Skeletal muscle satellite cell (primary cell): Measurements from ENCODE around the gene SRSF2. TPM values are rescaled to one million over a fixed set of nuclear protein-coding genes. Genes with fewer than 3 reads are reported as not detected.

Experiments
- H3K27me3 ChIP-seq: 2 replicates; pipeline ENCODE4 v1.7.0; 2013; ENCODE audit warnings: low read length; ENCODE audit not compliant: control insufficient read depth, insufficient read depth
- H3K36me3 ChIP-seq: 2 replicates; pipeline ENCODE4 v1.7.0; 2013; ENCODE audit warnings: mild to moderate bottlenecking, control low read depth, low read length; ENCODE audit not compliant: insufficient read depth
- H3K4me1 ChIP-seq: 2 replicates; pipeline ENCODE4 v1.7.0; 2013; ENCODE audit warnings: low read length; ENCODE audit not compliant: control insufficient read depth, insufficient read depth
- H3K4me2 ChIP-seq: 2 replicates; pipeline ENCODE4 v1.7.0; 2013; ENCODE audit warnings: mild to moderate bottlenecking, low read length
- H3K4me3 ChIP-seq: 2 replicates; pipeline ENCODE4 v1.7.0; 2013; ENCODE audit warnings: low read length
- H3K9ac ChIP-seq: 2 replicates; pipeline ENCODE4 v1.7.0; 2013; ENCODE audit warnings: mild to moderate bottlenecking, low read depth, low read length, moderate library complexity
- H3K9me3 ChIP-seq: replicated peaks from 2 replicates; pipeline ENCODE4 v1.7.0; 2013; ENCODE audit warnings: mild to moderate bottlenecking, control low read depth, low read length
- total RNA-seq: library from RNA; depleted of rRNA; stranded (reverse); fragments of >200 nt; gene quantifications from 2 replicates; pipeline ENCODE4 v1.2.3, GENCODE V29; 2012; rRNA removed

Gene SRSF2, protein sequence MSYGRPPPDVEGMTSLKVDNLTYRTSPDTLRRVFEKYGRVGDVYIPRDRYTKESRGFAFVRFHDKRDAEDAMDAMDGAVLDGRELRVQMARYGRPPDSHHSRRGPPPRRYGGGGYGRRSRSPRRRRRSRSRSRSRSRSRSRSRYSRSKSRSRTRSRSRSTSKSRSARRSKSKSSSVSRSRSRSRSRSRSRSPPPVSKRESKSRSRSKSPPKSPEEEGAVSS
- total RNA-seq: 193 and 226 TPM in 2 replicates

DNA sequence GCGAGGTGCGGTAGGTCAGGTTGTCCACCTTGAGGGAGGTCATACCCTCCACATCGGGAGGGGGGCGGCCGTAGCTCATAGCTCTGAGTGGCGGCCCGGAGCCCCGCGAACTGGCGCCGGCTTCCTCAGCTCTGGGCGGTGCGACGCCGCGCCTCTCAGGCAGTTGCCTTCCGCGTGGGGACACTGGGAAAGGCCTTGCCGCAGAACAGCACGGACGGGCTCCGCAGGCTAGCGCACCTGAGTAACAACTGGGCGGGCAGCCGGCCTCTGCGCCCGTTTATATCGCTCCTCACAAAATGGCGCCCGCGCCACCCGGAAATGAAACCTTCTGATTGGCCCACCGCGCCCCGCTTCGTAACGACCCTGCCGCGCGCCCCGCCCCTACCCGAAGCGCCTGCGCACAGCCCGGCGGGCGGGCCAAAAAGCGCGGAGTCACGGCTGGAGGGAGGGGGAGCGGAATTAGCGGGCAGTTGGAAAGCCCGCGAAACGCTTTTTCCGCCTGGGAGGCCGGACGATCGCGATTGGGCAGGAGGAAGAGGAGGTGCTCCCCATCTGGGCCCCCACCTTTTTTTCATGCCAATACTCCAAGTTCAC lies at the start of gene SRSF2:
Gene SRSF2 (minus strand): TSS at position 250 of the 594 bp plus-strand sequence. CDS start 171 bp downstream, at position 79.
- no peaks in the 10 kb centered on the region for H3K9me3 ChIP-seq
- peak within 1 kb of the TSS; percentile 99 for H3K9ac ChIP-seq
- peaks cover 48% of the 10 kb centered on the region for H3K36me3 ChIP-seq
- H3K4me2 ChIP-seq: peak within 1 kb of the TSS; percentile 94
- H3K4me3 ChIP-seq: peak within 1 kb of the TSS; percentile 99
- H3K27me3 ChIP-seq: no peaks in the 10 kb centered on the region
- H3K4me1 ChIP-seq: peaks cover 38% of the 10 kb centered on the region

DNA sequence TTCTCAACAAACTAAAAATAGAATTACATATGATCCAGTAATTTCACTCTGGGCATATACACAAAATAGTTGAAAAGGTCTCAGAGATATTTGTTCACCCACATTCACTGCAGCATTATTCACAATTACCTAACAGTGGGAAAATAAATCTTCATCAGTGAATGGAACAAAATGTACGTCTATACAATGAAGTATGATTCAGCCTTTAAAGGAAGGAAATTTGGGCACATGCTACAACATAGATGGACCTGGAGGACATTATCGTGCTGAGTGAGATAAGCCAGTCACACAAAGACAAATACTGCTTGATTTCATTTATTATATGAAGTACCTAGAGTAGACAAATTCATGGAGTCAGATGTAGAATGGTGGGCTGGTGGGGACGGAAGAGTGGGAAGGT lies 47.8 kb upstream of the SRSF2 start:
- no peaks in the 10 kb centered on the region for H3K9me3 ChIP-seq
- H3K36me3 ChIP-seq: peaks cover 9% of the 10 kb centered on the region
- no peak overlapping the region for H3K9ac ChIP-seq
- no peak overlapping the region for H3K4me3 ChIP-seq
- peaks cover 4% of the 10 kb centered on the region for H3K4me1 ChIP-seq
- no peak overlapping the region for H3K4me2 ChIP-seq
- H3K27me3 ChIP-seq: no peaks in the 10 kb centered on the region

DNA sequence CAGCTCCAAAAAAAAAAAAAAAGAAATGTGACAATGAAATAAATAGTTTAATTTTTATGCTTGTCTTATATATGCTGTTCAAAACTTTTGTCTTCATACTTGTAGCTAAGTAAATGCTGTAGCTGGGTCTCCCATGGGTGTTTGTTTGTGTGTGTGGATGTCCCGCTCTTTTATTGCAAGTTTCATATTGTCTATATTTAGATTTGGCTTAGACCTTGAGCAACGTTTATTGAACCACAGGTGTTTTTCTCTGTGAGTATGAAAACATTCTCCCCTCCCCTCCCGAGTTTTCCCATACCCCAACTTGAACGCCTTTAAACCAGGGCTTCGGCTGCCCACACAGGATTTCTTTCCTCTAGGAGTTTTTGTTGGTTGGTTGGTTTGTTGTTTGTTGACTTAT lies 46.0 kb upstream of the SRSF2 start:
- H3K9ac ChIP-seq: no peak overlapping the region
- H3K9me3 ChIP-seq: no peaks in the 10 kb centered on the region
- peaks cover 8% of the 10 kb centered on the region for H3K4me1 ChIP-seq
- H3K4me3 ChIP-seq: no peak overlapping the region
- H3K4me2 ChIP-seq: no peak overlapping the region
- no peaks in the 10 kb centered on the region for H3K27me3 ChIP-seq
- peaks cover 13% of the 10 kb centered on the region for H3K36me3 ChIP-seq

DNA sequence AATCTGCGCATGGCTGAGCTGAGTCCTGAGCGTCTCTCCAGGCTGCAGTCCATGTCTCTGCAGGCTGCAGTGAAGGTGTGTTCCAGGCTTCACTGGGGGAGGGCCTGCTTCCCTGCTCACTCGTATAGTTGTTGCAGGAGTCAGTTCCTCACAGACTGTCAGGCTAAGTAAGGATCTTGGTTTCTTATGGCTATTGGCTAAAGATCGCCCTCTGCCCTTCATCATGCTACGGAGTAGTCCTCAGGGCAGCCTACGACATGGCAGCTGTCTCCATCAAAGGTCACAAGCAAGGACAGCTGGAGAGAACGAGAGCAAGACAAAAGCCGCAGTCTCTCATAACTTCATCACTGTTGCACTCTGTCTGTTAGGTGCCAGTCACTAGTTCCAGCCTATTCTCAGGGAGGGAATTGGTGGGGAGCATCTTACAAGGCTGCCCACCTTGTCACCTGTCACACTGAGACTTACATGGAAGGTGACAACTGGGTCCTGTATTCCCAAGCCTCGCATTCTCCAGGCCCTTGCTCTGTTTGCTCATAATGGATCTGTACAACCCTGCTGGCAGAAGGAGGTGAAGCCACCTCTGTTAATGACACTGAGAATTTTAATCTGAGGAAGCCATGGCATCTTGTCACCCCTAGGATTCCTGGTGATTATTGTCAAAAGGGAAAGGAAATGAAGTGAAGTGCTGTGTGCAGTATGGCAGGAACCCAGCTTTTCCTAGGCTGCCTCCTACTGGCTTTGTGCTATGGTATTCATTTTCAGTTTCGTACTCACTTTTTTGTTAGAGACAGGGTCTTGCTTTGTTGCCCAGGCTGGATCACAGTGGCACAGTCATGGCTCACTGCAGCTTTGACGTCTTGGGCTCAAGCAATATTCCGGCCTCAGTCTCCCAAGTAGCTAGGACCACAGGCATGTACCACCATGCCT lies 44.2 kb upstream of the SRSF2 start:
- Histone ChIP-seq H3K36me3 (peaks cover 22% of the 10 kb centered on the region), H3K4me2 (no peak overlapping the region), H3K9me3 (no peaks in the 10 kb centered on the region), H3K9ac (no peak overlapping the region), H3K4me1 (peaks cover 8% of the 10 kb centered on the region), H3K27me3 (no peaks in the 10 kb centered on the region), H3K4me3 (no peak overlapping the region)

DNA sequence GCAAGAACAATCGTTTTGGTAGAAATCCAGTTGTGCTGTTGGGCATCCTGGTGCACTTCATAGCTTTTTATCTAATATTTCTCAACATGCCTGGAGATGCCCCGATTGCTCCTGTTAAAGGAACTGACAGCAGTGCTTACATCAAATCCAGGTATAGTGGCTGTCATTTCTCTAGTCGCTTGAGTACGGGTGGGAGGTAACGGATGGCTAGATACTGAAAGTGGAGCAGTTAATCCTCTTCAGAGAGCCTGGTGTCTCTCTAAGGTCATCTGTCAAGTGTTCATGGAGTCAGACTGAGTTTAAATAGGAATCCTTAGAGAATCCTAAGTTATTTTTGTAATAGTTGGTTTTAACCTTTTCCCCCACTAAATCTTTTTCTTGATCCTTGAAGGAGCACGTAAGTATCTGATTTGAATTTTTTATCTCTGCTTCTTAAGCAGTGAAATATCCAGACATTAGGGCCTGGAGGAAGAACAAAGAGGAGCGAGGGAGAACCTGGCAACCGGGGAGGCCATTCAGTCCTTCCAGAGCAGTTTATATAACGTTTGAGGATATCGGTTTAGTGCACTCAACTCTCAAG lies 38.0 kb upstream of the SRSF2 start:
- Histone ChIP-seq H3K27me3 (no peaks in the 10 kb centered on the region), H3K9me3 (no peaks in the 10 kb centered on the region), H3K4me2 (no peak overlapping the region), H3K4me1 (peaks cover 18% of the 10 kb centered on the region), H3K36me3 (peaks cover 28% of the 10 kb centered on the region), H3K4me3 (no peak overlapping the region), H3K9ac (no peak overlapping the region)

DNA sequence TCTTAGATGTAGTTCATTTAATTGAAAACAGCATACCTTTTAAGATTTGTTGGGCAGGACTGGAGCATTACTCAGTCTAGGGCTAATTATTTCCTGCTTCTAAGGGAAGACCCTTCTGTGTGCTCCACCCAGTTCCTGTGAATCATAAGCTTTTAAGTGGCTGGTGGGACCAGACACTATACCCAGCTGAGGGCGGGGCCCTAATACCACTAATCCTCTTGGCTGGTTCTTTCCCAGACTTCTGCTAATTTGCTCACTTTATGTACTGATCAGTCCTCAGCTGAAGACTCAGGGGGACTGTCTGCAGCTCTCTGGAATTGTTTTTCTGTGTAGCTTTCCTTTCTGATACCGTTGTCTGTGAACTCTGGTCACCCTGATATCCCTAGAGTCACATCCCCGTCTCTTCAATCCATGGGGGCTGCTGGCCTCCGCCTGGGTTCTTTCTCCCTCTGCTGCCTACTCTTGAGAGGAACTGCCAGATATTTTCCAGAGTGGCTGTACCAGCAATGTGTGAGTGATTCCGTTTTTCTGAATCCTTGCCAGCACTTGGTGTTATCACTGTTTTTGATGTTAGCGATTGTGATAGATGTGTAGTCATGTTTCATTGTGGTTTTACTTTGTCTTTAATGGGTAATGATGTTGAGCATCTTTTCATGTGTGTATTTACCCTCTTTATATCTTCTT lies 35.9 kb upstream of the SRSF2 start:
- Histone ChIP-seq H3K9ac (peak overlapping the region; percentile 42), H3K9me3 (no peaks in the 10 kb centered on the region), H3K27me3 (no peaks in the 10 kb centered on the region), H3K4me2 (peak overlapping the region; percentile 81), H3K36me3 (peaks cover 34% of the 10 kb centered on the region), H3K4me3 (peak overlapping the region; percentile 58), H3K4me1 (peaks cover 12% of the 10 kb centered on the region)

DNA sequence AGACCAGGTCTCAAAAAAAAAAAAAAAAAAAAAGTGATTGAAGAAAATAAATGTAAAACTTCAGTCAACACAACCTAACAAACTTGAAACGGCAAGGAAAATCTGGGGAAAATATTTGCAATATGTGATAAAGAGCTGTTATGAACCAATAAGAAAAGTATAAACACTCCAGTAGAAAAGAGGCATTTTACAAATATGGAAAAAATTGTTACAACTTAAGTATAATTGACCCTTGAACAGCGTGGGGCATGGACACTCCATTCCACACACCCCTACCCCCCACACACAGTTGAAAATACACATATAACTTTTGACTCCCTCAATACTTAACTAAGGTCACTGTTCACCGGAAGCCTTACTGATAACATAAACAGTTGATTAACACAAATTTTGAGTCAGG lies 21.4 kb upstream of the SRSF2 start:
- Histone ChIP-seq H3K27me3 (no peaks in the 10 kb centered on the region), H3K4me1 (no peaks in the 10 kb centered on the region), H3K36me3 (peaks cover 22% of the 10 kb centered on the region), H3K9me3 (no peaks in the 10 kb centered on the region), H3K4me3 (no peak overlapping the region), H3K4me2 (no peak overlapping the region), H3K9ac (no peak overlapping the region)

DNA sequence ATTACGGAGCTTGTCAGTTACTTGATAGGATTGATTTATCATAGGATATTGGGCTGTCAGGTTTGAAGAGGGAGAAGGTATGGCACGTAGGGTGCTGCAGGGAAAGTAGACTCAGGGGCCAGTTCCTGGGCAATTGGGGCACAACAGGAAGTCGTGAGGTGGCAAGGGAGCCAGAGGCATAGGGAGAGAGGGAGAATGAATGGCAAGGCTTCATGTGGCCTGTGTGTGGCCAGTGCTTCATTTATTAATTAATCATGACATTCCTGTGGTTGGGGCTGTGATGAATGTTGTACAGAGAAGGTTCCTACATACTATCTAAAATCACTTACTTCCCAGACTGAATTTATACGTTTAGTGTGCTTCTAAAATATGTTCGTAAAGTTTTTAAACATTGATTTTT lies 20.1 kb upstream of the SRSF2 start:
- H3K27me3 ChIP-seq: no peaks in the 10 kb centered on the region
- no peaks in the 10 kb centered on the region for H3K4me1 ChIP-seq
- no peaks in the 10 kb centered on the region for H3K9me3 ChIP-seq
- no peak overlapping the region for H3K4me2 ChIP-seq
- no peak overlapping the region for H3K4me3 ChIP-seq
- H3K9ac ChIP-seq: no peak overlapping the region
- peaks cover 22% of the 10 kb centered on the region for H3K36me3 ChIP-seq

DNA sequence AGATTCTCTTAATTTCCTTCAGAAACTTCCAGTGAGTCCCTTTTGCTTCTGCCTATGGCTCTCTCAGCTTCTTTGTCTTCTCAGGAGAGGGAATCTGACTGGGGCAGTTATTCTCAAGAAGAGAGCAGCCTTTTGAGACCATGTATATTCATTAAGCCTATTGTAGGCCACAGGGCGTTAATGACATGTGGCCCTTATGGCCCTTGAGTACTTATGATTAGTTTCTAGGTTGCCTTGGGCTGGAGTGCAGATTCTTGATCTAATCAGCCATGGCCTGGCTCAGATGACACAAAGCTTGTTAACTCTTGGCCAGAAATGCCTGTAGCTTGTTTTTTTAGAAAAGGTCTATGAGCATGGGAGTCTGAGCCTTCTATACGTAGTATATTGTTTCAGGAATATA lies 18.2 kb upstream of the SRSF2 start:
- H3K27me3 ChIP-seq: no peaks in the 10 kb centered on the region
- H3K4me2 ChIP-seq: no peak overlapping the region
- no peaks in the 10 kb centered on the region for H3K4me1 ChIP-seq
- no peak overlapping the region for H3K4me3 ChIP-seq
- H3K9me3 ChIP-seq: no peaks in the 10 kb centered on the region
- H3K9ac ChIP-seq: no peak overlapping the region
- H3K36me3 ChIP-seq: peaks cover 21% of the 10 kb centered on the region

DNA sequence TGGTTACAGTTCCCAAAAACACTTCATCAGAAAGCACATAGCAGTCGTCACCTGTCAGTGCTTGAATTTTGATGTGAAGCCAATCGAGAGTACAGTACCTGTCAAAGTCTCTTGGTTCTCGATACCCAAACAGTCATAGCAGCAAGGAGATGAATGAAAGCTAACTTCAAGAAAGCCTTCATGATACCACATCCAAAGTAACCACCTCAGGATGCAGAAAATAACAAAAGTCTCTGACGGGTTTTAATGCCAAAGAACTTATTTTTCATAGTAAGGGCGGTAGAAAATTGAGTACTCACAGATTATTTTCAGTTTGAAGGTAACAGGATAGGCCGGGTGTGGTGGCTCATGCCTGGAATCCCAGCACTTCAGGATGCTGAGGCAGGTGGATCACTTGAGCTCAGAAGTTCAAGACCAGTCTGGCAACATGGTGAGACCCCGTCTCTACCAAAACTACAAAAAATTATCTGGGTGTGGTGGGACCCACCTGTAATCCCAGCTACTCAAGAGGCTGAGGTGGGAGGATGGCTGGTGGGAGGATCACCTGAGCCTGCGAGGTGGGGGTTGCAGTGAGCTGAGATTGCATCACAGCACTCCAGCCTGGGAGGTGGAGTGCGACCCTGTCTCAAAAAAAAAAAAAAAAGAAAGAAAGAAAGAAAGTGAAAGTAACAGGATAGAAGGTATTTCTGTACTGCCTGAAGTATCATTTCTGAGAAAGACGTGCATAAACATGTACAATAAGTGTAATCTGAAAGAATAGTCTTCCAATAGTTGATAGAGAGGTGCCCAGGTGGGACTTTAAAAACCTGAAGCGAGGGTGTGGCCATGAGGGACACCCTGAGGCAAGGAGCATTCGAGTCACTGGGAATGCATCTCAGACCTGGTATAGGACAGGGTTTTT lies 16.2 kb upstream of the SRSF2 start:
- Histone ChIP-seq H3K27me3 (no peaks in the 10 kb centered on the region), H3K36me3 (peaks cover 19% of the 10 kb centered on the region), H3K4me2 (no peak overlapping the region), H3K4me3 (no peak overlapping the region), H3K9me3 (no peaks in the 10 kb centered on the region), H3K4me1 (no peaks in the 10 kb centered on the region), H3K9ac (no peak overlapping the region)
